Lung microvascular endothelial cell (primary cell): Measurements from ENCODE around the gene MTREX. TPM values are rescaled to one million over a fixed set of nuclear protein-coding genes. Genes with fewer than 3 reads are reported as not detected.
A peak's percentile ranks its signal among the peaks of the same experiment; 100 is the strongest.
"Not testable (repeated sequence)": the region's sequence is repeated elsewhere in the genome, so short reads cannot be mapped to it uniquely, and the experiment has no call there.

Experiments used
- DNase-seq, 2 donors: peaks; one replicate each; pipeline versions ENCODE4 v3.0.0 to v3.0.0-alpha.2; 2010; ENCODE audit warnings: low read depth in 2 of 2
- total RNA-seq: library from RNA; depleted of rRNA; stranded (reverse); fragments of >200 nt; gene quantifications from 2 replicates; pipeline ENCODE4 v1.2.1, GENCODE V29; 2014

MTREX gene
- total RNA-seq, result 39.2 and 46.2 TPM in 2 replicates

- DNase-seq, result peak; percentile 96
Observed at GRCh38 chr5:55307383-55308253, at the start of gene MTREX, which contains the start of gene DHX29. Gene MTREX, plus strand, starts transcription at chr5:55307989. Its CDS starts 25 bp downstream, at chr5:55308014. Gene DHX29, minus strand, starts transcription at chr5:55307694. Its CDS starts 121 bp downstream, at chr5:55307573.

DNA sequence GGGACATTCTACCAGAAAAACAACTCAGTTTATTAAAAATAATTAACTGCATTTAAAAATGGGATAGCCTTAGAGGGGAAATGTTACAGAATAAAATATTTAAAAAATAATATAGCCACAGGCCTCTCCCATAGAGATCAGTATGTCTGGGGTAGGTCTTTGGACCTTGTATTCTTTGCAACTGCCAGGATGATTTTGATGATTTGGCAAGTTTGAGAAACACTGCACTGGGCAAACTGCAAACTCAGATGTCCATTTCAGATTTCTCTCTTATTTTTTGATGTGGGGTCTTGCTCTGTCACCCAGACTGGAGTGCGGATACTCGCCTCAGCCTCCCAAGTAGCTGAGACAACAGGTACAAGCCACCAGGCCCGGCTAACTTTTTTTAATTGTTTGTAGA, 49.5 kb upstream of the MTREX start:
- DNase-seq, result no peak

GRCh38 chr5:55276771-55277170, 31.0 kb upstream of the MTREX start:
- peak in 1 of 2 donors; percentile 12 for DNase-seq

GRCh38 chr5:55278778-55279177, 29.0 kb upstream of the MTREX start:
- peak in 1 of 2 donors; percentile 14 for DNase-seq

DNA sequence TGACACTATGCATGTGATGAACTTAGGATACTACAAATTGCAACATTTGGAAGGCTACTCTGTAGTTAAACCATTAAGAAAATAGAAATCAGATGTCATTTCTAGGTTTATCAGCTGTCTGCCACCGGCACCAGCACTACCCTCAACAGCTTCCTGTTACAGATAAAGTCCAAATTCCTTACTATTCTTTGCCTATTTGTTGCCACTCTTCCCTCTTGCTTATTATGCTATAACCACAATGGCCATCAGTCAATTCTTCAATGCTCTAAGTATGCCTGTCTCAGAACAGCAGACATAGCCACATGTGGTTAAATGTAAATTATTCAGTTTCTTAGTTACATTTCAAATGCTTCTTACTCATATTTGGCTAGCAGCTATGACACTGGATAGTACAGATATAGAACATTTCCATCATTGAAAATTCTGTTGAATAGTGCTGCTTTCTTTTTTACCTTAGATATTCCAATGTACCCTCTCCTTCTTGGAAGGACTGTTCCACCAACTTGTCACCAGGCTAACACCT, 21.3 kb upstream of the MTREX start:
- no peak for DNase-seq

DNA sequence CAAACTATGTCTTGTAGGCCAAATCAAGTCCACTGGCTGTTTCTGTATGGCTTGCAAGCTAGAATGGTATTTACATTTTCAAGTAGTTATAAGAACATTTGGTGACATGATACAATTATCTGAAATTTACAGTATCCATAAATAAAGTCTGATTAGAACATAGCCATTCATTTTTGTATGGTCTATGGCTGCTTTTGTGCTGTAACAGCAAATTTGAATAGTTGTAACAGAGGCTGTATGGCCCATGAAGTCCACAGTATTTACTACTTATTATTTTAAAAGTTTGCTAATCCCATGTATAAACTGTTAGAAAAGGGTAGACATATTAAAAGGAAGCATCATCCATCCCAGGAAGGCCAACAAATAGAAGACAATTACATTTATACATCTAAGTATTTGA, 18.0 kb upstream of the MTREX start:
- DNase-seq, result no peak

GRCh38 chr5:55290991-55291390, 16.8 kb upstream of the MTREX start:
- DNase-seq, result no peak

DNA sequence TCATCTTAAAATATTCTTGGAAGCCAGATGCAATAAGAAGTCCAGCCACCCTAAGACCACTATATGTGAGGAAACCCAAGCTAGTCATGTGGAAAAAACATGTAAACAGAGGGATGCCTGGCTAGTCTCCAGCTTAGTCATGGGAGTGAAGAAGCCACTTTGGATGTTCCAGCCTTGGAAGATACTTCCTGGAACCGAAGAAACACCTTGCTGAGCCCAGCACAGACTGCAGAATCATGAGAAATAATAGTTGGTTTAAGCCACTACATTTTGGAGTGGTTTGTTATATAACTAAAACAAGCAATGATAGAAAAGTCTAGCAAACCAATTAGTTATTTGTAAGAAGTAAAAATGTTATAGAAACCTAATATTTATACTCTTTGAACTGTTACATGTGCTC, 12.9 kb upstream of the MTREX start:
- no peak for DNase-seq

GRCh38 chr5:55300890-55301289, 6.9 kb upstream of the MTREX start:
- no peak for DNase-seq

GRCh38 chr5:55303238-55303690, 4.5 kb upstream of the MTREX start:
- peak; percentile 11 to 95 for DNase-seq

- no peak for DNase-seq
Observed at GRCh38 chr5:55304584-55304983, 3.2 kb upstream of the MTREX start.

- no peak for DNase-seq
Observed at GRCh38 chr5:55305345-55305744, 2.4 kb upstream of the MTREX start.

GRCh38 chr5:55306641-55307382, 977 bp upstream of the MTREX start:
- DNase-seq, result peak; percentile 17 to 23

- peak; percentile 41 for DNase-seq
Observed at GRCh38 chr5:55308254-55308836, 556 bp downstream of the MTREX start.

DNA sequence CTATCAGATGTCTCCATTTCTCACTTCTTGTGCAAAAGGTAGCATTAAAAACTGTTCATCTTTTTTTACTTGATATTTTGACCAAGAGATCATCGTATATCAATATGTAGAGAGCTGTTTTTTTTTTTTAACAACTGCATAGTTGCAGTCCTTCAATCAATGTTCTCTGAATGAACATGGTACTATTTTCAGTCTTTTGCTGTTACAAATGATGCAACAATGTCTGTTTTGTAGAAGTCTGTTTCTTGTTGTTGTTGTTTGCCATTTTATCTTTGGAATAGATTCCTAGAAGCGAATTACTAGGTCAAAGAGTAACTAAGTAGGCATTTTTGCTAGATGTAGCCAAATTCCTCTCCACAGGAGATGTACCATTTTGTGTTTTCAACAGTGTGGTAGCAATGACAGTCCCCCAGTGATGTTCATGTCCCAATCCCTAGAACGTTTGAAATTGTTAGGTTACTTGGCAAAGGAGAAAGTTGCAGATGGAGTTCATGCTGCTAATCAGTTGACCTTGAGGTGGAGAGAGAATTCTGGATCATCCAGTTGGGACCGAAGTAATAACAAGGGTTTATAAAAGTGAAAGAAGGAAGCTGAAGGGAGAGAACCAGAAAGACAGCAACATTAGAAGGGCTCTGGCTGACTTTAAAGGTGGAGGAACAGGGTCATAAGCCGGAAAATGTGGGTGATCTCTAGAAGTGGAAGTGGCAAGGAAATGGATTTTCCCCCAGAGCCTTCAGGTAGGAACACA, 6.3 kb downstream of the MTREX start:
- DNase-seq, result no peak

- no peak for DNase-seq
Observed at GRCh38 chr5:55316289-55316688, 8.5 kb downstream of the MTREX start.

DNA sequence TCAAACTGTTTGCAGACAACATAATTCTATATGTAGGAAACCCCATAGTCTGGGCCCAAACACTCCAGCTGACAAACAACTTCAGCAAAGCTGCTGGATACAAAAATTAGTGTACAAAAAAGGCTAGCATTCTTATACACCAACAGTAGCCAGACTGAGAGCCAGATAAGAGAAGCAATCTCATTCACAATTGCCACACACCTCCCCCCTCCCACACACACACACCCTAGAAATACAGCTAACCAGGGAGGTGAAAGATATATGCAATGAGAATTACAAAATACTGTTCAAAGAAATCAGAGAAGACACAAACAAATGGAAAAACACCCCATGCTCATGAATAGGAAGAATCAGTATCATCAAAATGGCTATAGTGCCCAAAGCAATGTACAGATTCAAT, 9.0 kb downstream of the MTREX start:
- no peak for DNase-seq

DNA sequence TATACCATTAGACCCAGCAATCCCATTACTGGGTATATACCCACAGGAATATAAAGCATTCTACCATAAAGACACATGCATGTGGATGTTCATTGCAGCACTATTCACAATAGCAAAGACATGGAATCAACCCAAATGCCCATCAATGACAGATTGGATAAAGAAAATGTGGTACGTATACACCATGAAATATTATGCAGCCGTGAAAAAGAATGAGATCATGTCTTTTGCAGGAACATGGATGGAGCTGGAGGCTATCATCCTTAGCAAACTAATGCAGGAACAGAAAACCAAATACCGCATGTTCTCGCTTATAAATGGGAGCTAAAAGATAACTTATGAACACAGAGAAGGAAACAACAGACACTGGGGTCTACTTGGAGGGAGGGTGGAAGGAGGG, 10.4 kb downstream of the MTREX start:
- DNase-seq, result not testable (repeated sequence)

DNA sequence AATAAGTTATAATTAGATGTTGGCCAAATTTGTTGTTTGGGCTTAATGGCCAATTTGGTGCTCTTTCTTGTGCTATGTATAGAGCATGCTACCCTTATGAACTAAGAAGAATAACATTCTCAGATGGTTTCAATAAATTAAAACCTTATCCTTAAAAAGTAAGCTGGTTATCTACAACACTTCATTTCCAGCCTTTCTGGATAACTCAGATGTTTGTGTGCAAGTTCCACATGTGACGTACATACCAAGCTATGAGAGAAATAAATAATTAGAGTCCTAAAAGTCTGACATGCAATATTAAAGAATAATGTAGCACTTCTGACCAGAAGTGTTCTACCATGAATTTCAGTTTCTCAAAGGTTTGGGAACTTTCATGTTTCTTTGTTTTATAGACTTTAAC, 11.7 kb downstream of the MTREX start:
- no peak for DNase-seq

GRCh38 chr5:55320571-55320970, 12.8 kb downstream of the MTREX start:
- peak in 1 of 2 donors; percentile 48 for DNase-seq

- no peak for DNase-seq
Observed at GRCh38 chr5:55324006-55324405, 16.2 kb downstream of the MTREX start.
